Ovary (tissue), 9 donors: ENCODE results near the gene MAVS. TPM values are rescaled to one million over a fixed set of nuclear protein-coding genes. Genes with fewer than 3 reads are reported as not detected.

Source experiments
- DNase-seq, 5 donors: peaks; one replicate each; pipeline ENCODE4 v3.0.0-alpha.2; 2019 to 2020
- H3K27ac ChIP-seq, 2 donors: fragments of 200-600 bp; one replicate each; pipeline versions ENCODE4 v1.5.1 to v1.8.0; 2019 to 2022
- H3K27me3 ChIP-seq: fragments of 200-600 bp; one replicate; pipeline ENCODE4 v1.8.0; 2022
- H3K36me3 ChIP-seq: fragments of 200-600 bp; sonication (generic); one replicate; pipeline ENCODE4 v1.5.1; 2019
- H3K4me1 ChIP-seq: one replicate; pipeline ENCODE4 v1.8.1; 2013; ENCODE audit warnings: mild to moderate bottlenecking, moderate library complexity; ENCODE audit not compliant: insufficient read depth
- H3K4me3 ChIP-seq: fragments of 200-600 bp; sonication (generic); one replicate; pipeline ENCODE4 v1.5.1; 2017
- H3K9me3 ChIP-seq, 2 donors: fragments of 200-600 bp in 1 of 2; sonication (generic) in 1 of 2; one replicate each; pipeline versions ENCODE4 v1.5.1 to v1.8.1; 2013 to 2019; ENCODE audit warnings: mild to moderate bottlenecking in 1 of 2, moderate library complexity in 1 of 2
- EP300 ChIP-seq: sonication (generic); formaldehyde crosslinking; IDR thresholded peaks from one replicate; pipeline ENCODE4 v1.6.1; 2017; ENCODE audit warnings: antibody characterized with exemption
- POLR2A ChIP-seq: fragments of 450-650 bp; IDR thresholded peaks from one replicate; pipeline ENCODE4 v1.6.1; 2017; ENCODE audit warnings: antibody characterized with exemption, mild to moderate bottlenecking, moderate library complexity
- WGBS, 3 donors: extraction: QIAGEN DNeasy Blood & Tissue Kit in 1 of 3; methylation state at CpG; one replicate each; pipeline versions ENCODE4 v1.1.5 to v1.1.7; 2013 to 2017; 5-methylcytosine and 5-hydroxymethylcytosine counted together
- intact Hi-C, 4 donors: fragments of 100-400 bp; cut with DNase I; formaldehyde crosslinking; loops; one replicate each; pipeline versions ENCODE4 v1.11.0 to v1.15.1; 2022 to 2023
- polyA plus RNA-seq, 2 donors: library from polyadenylated mRNA; stranded (reverse); fragments of 200-250 nt in 1 of 2; fragments of 350-450 nt in 1 of 2; fragmentation: Illumina TruSeq in 1 of 2; extraction: RNeasy Lipid Tissue Mini Kit (QIAGEN cat#74804) in 1 of 2; gene quantifications; one replicate each; pipeline ENCODE4 v1.2.3, GENCODE V29; 2013 to 2014
- total RNA-seq, 7 donors: library from RNA; depleted of rRNA in 2 of 7; stranded (reverse); fragments of >200 nt in 2 of 7; fragmentation: NEBNext Ultra II Directional in 3 of 7; extraction: Animal tissue kit (Norgen Biotek cat#: 25700) in 3 of 7; gene quantifications; one replicate each; pipeline versions ENCODE4 v1.1.0 to v1.2.4, GENCODE V29; 2016 to 2023
- TF ChIP-seq, protein P1 (sequence below), 3 donors: fragments of 450-650 bp in 2 of 3; fragments of 200-600 bp in 1 of 3; IDR thresholded peaks; one replicate each; pipeline versions ENCODE4 v1.5.1 to v1.8.0; 2016 to 2022; ENCODE audit warnings: antibody characterized with exemption in 3 of 3, mild to moderate bottlenecking in 1 of 3
- donor health status: DM: no; HTN: no; CAD: no; lungs with moderate emphysema.
- donor health status: DM: no; HTN: no; CAD: no.
- donor health status: Bipolar disorder and iron deficiency.
- donor health status: DM: yes; HTN: yes; CAD: no.
- donor health status: DM: no; HTN: no; CAD: no.
- donor health status: DM: yes; HTN: yes; CAD: no.

The MAVS gene
- total and polyA plus RNA-seq, 9 donors: 14.2 to 50.5 (median 34.5) TPM

DNA sequence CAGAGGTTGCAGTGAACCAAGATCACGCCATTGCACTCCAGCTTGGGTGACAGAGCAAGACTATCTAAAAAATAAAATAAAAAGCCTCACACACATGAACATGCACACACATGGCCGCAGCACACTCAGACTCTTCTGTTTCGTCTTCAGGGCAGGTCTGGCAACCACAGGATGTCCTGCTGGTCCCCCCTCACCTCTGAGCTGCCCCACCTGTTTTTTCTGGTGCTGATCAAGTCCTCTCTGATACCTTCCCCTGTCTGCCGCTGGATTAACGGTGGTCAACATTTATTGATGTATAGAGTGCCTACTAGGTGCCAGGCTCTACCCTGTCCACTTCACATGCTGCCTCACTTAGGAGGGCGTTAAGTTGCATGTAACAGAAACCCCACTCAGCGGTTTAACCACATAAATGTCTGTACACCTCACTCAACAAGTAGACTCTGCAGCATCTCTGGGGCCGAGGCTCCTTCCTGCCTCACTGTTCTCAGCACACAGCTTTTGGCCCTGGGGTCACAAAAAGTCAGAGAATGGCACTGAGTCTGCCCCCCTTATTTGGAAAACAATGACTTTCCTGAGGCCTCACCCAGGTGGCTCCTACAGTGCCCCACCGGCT, 30.8 kb upstream of the MAVS start:
- Histone ChIP-seq H3K4me3 (no peak overlapping the region), H3K27ac (no peak overlapping the region), H3K9me3 (no peaks in the 10 kb centered on the region), H3K36me3 (no peaks in the 10 kb centered on the region), H3K27me3 (no peaks in the 10 kb centered on the region), H3K4me1 (peaks cover 7% of the 10 kb centered on the region)
- TF ChIP-seq, protein P1, sequence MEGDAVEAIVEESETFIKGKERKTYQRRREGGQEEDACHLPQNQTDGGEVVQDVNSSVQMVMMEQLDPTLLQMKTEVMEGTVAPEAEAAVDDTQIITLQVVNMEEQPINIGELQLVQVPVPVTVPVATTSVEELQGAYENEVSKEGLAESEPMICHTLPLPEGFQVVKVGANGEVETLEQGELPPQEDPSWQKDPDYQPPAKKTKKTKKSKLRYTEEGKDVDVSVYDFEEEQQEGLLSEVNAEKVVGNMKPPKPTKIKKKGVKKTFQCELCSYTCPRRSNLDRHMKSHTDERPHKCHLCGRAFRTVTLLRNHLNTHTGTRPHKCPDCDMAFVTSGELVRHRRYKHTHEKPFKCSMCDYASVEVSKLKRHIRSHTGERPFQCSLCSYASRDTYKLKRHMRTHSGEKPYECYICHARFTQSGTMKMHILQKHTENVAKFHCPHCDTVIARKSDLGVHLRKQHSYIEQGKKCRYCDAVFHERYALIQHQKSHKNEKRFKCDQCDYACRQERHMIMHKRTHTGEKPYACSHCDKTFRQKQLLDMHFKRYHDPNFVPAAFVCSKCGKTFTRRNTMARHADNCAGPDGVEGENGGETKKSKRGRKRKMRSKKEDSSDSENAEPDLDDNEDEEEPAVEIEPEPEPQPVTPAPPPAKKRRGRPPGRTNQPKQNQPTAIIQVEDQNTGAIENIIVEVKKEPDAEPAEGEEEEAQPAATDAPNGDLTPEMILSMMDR (IDR thresholded peaks at IDR 0.05): no peak
- no peak for TF ChIP-seq EP300
- TF ChIP-seq POLR2A: no peak
- intact Hi-C loops: no loop called here
- 82 to 86% (median 83%) methylated on average over 9 of the region's 9 CpGs for WGBS, 3 donors
- no peak for DNase-seq

- H3K4me3 ChIP-seq: no peak overlapping the region
These were observed 28.2 kb upstream of the MAVS start for GRCh38 chr20:3818155-3819151.

GRCh38 chr20:3819411-3820047, 27.1 kb upstream of the MAVS start:
- peak overlapping the region; percentile 98 to 99 for H3K27ac ChIP-seq
- 56 to 64% (median 57%) methylated on average over 20 of the region's 20 CpGs for WGBS, 3 donors
- H3K4me3 ChIP-seq: peak overlapping the region; percentile 82
- no peaks in the 10 kb centered on the region for H3K9me3 ChIP-seq
- H3K36me3 ChIP-seq: no peaks in the 10 kb centered on the region
- DNase-seq: peak in 2 of 5 donors; percentile 55 to 58
- no peaks in the 10 kb centered on the region for H3K27me3 ChIP-seq
- peaks cover 6% of the 10 kb centered on the region for H3K4me1 ChIP-seq
- no peak for TF ChIP-seq EP300
- TF ChIP-seq, protein P1 (IDR thresholded peaks at IDR 0.05): no peak
- intact Hi-C loops: loop anchor here (2.0 kb wide), 3 partner anchors 25 to 35 kb away; partner anchors contain the start of gene CENPB (in 3 of the 4)

More at GRCh38 chr20:3818155-3819151, 28.2 kb upstream of the MAVS start:
- H3K27me3 ChIP-seq: no peaks in the 10 kb centered on the region
- TF ChIP-seq, protein P1 (IDR thresholded peaks at IDR 0.05): peak; percentile 37 to 59 (median 51)
- TF ChIP-seq EP300: no peak
- H3K27ac ChIP-seq: peak overlapping the region; percentile 33 to 66
- H3K9me3 ChIP-seq: no peaks in the 10 kb centered on the region
- intact Hi-C loops: loop anchor here in 2 of 4 donors (2.0 kb wide), 2 partner anchors 32 to 34 kb away; partner anchors contain the start of gene CENPB (in 1 of the 2)
- peaks cover 6% of the 10 kb centered on the region for H3K4me1 ChIP-seq
- DNase-seq: peak in 4 of 5 donors; percentile 71 to 78 (median 74)
- H3K36me3 ChIP-seq: no peaks in the 10 kb centered on the region
- 82 to 86% (median 85%) methylated on average over 8 of the region's 8 CpGs for WGBS, 3 donors
